Measurements from ENCODE around the gene ARHGDIB.

The ARHGDIB gene

GRCh38 chr12:14953752-14954151, 7.6 kb downstream of the ARHGDIB start:
- H3K4me3 ChIP-seq (ENCODE audit: low read length): no peak overlapping the region

GRCh38 chr12:14952299-14952921, 9.0 kb downstream of the ARHGDIB start:
- peak; percentile 96 for DNase-seq (ENCODE audit: low read depth)
- TF ChIP-seq CTCF (IDR thresholded peaks at IDR 0.05; ENCODE audit: insufficient read depth, low read depth, low read length, missing control alignments): no peak
- no peak overlapping the region for H3K4me3 ChIP-seq (ENCODE audit: low read length)

More at GRCh38 chr12:14953752-14954151, 7.6 kb downstream of the ARHGDIB start:
- DNase-seq (ENCODE audit: low read depth): no peak
- TF ChIP-seq CTCF (IDR thresholded peaks at IDR 0.05; ENCODE audit: insufficient read depth, low read depth, low read length, missing control alignments): no peak

GRCh38 chr12:14951851-14952250, 9.6 kb downstream of the ARHGDIB start:
- no peak for DNase-seq (ENCODE audit: low read depth)
- TF ChIP-seq CTCF (IDR thresholded peaks at IDR 0.05; ENCODE audit: insufficient read depth, low read depth, low read length, missing control alignments): no peak
- no peak overlapping the region for H3K4me3 ChIP-seq (ENCODE audit: low read length)

- TF ChIP-seq CTCF (IDR thresholded peaks at IDR 0.05; ENCODE audit: insufficient read depth, low read depth, low read length, missing control alignments): no peak
- no peak overlapping the region for H3K4me3 ChIP-seq (ENCODE audit: low read length)
- peak; percentile 84 for DNase-seq (ENCODE audit: low read depth)
These were observed 10.2 kb downstream of the ARHGDIB start for GRCh38 chr12:14950982-14951746.

- no peak for DNase-seq (ENCODE audit: low read depth)
- no peak overlapping the region for H3K4me3 ChIP-seq (ENCODE audit: low read length)
- no peak for TF ChIP-seq CTCF (IDR thresholded peaks at IDR 0.05; ENCODE audit: insufficient read depth, low read depth, low read length, missing control alignments)
These were observed 11.0 kb downstream of the ARHGDIB start for GRCh38 chr12:14950421-14950820.

- DNase-seq (ENCODE audit: low read depth): no peak
- TF ChIP-seq CTCF (IDR thresholded peaks at IDR 0.05; ENCODE audit: insufficient read depth, low read depth, low read length, missing control alignments): no peak
- no peak overlapping the region for H3K4me3 ChIP-seq (ENCODE audit: low read length)
These were observed 11.8 kb downstream of the ARHGDIB start for GRCh38 chr12:14949631-14950030.

All from epithelial cell of esophagus (primary cell).